ENCODE measurements around the gene TUFT1. TPM values are rescaled to one million over a fixed set of nuclear protein-coding genes. Genes with fewer than 3 reads are reported as not detected.
A peak's percentile ranks its signal among the peaks of the same experiment; 100 is the strongest.

Gene TUFT1
- total and polyA plus RNA-seq, 8 donors, result 5.6 to 16.8 (median 8.6) TPM

GRCh38 chr1:151612501-151613281, 72.6 kb downstream of the TUFT1 start:
- DNase-seq (peak in 3 of 4 donors; percentile 35 to 50 (median 39)), ATAC-seq (peak; percentile 17)
- intact Hi-C loops (cut with DNase I), result no loop called here
- no peaks in the 10 kb centered on the region for H3K27me3 ChIP-seq
- no peak for TF ChIP-seq CTCF (IDR thresholded peaks at IDR 0.05)
- H3K9me3 ChIP-seq, result no peaks in the 10 kb centered on the region
- no peaks in the 10 kb centered on the region for H3K36me3 ChIP-seq
- H3K27ac ChIP-seq, result peak overlapping the region; percentile 94 to 99
- H3K4me1 ChIP-seq, result peaks cover 15 to 56% of the 10 kb centered on the region in 2 donors
- peak overlapping the region; percentile 90 to 98 for H3K4me3 ChIP-seq

GRCh38 chr1:151613282-151613780, 73.2 kb downstream of the TUFT1 start:
- no peaks in the 10 kb centered on the region for H3K36me3 ChIP-seq
- peaks cover 15 to 63% of the 10 kb centered on the region in 2 donors for H3K4me1 ChIP-seq
- TF ChIP-seq CTCF (IDR thresholded peaks at IDR 0.05), result no peak
- peak overlapping the region in 1 of 2 donors; percentile 99 for H3K27ac ChIP-seq
- no peak for DNase-seq
- no peak for ATAC-seq
- H3K9me3 ChIP-seq, result no peaks in the 10 kb centered on the region
- peak overlapping the region; percentile 90 to 98 for H3K4me3 ChIP-seq
- intact Hi-C loops (cut with DNase I), result no loop called here
- no peaks in the 10 kb centered on the region for H3K27me3 ChIP-seq

- intact Hi-C loops (cut with DNase I), result no loop called here
- DNase-seq (no peak), ATAC-seq (no peak)
- Histone ChIP-seq H3K4me3 (no peak overlapping the region), H3K27ac (no peak overlapping the region), H3K36me3 (no peaks in the 10 kb centered on the region), H3K9me3 (no peaks in the 10 kb centered on the region), H3K4me1 (peaks cover 26 to 83% of the 10 kb centered on the region in 2 donors), H3K27me3 (no peaks in the 10 kb centered on the region)
- no peak for TF ChIP-seq CTCF (IDR thresholded peaks at IDR 0.05)
These were observed 75.8 kb downstream of the TUFT1 start for GRCh38 chr1:151615711-151616504.

- H3K4me3 ChIP-seq, result no peak overlapping the region
- H3K27ac ChIP-seq, result no peak overlapping the region
- no peak for TF ChIP-seq CTCF (IDR thresholded peaks at IDR 0.05)
- ATAC-seq (no peak), DNase-seq (no peak)
- H3K4me1 ChIP-seq, result peaks cover 27 to 84% of the 10 kb centered on the region in 2 donors
- H3K36me3 ChIP-seq, result no peaks in the 10 kb centered on the region
- no peaks in the 10 kb centered on the region for H3K27me3 ChIP-seq
- no peaks in the 10 kb centered on the region for H3K9me3 ChIP-seq
- intact Hi-C loops (cut with DNase I), result no loop called here
These were observed 76.4 kb downstream of the TUFT1 start for GRCh38 chr1:151616505-151616849.

- DNase-seq, result no peak
- intact Hi-C loops (cut with DNase I), result no loop called here
These were observed 77.9 kb downstream of the TUFT1 start for GRCh38 chr1:151618003-151618402.

More at GRCh38 chr1:151618003-151618402, 77.9 kb downstream of the TUFT1 start:
- Histone ChIP-seq H3K27ac (no peak overlapping the region), H3K4me1 (peaks cover 27 to 87% of the 10 kb centered on the region in 2 donors), H3K36me3 (no peaks in the 10 kb centered on the region), H3K27me3 (no peaks in the 10 kb centered on the region), H3K9me3 (no peaks in the 10 kb centered on the region), H3K4me3 (no peak overlapping the region)
- TF ChIP-seq CTCF (IDR thresholded peaks at IDR 0.05), result no peak
- no peak for ATAC-seq

Measured in left lung (tissue), 10 donors.